ENCODE data around the gene RRN3.
"Not testable (repeated sequence)": the region's sequence is repeated elsewhere in the genome, so short reads cannot be mapped to it uniquely, and the experiment has no call there.

RRN3 gene

DNA sequence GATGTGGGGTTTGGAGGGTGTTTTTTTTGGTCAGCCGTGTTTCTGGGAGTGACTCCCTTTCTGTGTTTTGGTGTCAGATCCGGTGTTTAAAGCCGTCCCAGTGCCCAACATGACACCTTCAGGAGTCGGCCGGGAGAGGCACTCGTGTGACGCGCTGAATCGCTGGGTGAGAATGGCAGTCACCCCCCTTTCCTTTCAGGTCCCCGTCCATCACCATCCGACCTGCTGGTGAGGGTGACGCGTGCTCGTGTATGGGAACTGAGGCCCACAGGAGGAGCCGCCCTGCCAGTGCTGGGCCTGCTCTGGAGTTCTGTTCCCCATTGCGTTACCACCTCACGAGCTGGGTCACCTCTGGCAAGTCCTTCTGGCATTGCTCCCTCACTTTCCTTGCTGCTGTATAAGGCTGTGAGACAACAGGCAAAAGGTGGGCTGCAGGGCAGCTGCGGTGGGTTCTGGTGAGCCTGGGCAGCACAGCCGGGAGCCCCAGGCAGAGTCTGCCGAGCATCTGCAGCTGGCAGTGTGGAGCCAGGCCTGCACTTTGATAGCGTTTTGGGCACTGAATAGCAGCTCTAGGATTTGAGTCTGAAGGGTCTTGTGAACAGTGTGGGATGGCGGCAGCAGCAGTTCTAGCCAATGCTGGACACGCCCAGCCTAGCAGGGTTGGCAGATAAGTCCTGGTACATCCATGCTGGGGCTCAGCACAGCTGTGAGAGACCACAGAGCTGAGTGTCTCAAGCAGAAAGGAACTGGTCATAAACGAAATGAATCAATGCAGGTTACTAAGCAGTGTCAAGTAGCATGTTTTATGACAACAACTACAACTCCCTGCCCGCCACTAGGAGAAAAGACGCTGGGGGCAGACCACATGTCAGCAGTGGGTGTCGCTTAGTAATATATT is 65.0 kb downstream of the RRN3 start:
- not testable (repeated sequence) for DNase-seq (ENCODE audit: low spot score)

DNA sequence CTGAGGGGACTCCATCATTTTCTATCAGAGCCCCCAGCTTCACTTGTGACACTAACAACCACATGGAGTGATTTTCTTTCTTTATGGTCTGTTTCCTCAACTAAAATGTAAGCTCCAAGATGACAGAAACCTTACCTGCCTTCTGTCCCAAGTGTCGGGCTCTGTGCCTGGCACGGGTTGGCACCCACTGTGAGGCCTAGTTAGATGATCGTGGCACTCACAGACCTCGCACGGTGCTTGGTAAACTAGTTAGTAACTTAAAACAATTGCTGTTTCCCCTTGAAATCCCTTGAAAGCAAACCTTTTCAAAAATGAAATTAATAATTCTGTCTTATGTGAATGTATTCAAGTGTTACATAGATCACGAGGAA is 65.7 kb downstream of the RRN3 start:
- not testable (repeated sequence) for DNase-seq (ENCODE audit: low spot score)

DNA sequence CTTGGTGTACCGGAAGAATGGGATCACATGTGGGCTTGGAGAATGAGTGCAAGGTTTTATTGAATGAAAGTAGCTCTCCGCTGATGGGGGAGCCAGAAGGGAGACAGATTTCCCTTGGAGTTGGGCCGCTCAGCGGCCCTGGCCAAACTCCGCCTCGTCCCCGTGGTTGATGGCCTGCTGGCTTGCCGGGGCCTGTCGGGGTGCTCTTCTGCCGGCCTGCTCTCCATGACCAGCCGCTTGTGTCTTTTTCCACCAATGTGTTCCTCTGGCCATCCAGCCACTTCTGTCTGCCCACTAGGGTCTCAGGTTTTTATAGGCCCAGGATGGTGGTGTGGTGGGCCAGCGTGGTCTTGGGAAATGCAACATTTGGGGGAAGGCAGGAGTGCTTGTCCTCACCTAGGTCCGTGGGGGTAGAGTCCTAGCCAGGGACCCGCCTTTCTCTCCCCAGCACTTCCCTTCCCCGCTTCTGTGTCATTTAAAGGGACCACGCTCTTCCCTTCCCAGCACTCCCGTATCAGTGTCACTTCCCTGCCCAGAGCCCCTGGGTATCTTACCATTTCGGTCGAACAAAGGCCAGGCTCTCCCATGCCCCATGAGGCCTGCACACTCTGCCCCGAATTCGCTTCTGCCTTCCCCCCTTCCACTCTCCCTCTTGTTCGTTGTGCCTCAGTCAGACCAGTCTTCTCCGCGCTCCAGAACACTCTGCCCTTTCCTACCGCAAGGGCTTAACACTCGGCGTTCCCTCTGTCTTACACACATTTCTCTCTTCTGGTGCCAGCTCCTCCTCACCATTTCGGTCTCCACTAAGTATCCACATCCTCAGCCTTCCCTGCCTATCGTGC is 66.3 kb downstream of the RRN3 start:
- DNase-seq (ENCODE audit: low spot score): not testable (repeated sequence)

DNA sequence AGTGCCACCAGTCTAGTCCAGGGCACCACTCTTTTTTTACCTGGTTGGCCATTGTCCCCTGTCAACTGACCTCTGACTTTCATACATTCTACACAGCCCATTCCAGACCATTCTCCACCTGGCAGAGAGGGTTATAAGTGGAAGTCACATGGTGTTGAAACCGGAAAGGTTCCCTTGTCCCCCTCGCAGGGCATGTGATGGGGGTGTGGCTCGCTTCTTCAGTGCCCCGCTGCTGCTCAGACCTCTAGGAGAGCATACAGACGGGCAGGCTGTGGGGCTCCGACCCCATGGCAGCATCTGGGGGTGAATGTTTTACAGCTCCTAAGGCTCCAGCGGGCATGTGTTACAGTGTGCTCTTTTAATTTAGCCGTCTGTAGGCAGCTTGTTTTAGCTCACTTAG is 67.0 kb downstream of the RRN3 start:
- DNase-seq (ENCODE audit: low spot score): not testable (repeated sequence)

DNA sequence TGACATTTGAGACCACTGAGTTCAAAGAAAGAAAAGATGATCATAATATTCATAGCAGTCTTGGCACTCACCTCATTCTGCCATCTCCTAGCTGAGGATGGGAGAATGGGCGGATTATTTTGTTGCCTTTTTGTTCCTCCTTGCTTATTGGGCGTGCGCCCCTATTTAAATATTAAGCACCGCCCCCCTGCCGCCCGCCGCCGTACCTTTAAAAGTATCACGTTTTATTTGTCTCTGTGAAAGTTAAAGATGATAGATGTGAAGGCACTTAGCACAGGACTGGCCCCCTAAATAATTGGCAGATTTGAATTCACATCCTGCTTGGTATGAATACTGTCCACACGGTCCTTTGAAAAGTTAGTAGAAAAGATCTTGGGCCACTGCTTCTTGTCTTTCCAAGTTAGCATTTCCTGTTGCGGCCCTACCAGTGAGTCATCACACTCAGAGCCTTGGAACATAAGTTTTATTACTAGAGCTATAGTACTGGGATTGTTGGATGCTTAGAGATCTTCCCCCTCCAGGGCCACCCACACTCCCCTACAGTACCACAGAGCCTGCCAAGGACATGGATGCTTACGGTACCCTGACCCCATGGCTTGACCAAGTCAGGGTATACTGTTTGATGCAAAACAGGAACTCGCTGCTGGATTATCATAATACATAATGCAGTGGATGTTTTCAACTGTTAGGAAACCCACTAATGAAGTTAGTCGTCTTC is 68.7 kb downstream of the RRN3 start:
- DNase-seq (ENCODE audit: low spot score): not testable (repeated sequence)

DNA sequence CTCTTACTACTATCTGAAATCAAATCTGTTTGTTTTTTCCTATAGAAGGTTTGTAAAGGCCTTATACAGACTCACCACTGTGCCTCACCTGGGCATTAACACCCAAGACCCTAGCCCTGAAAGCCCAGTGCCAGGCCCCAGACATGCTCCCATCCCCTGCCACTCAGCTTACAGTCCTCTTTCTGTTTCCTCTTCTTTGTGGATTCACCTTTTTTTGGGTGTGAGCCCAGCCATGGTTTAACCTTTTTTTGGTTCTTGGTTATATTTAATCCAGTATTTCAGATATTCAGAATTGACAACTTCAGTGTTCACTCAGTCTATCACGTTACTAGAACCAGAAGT is 69.2 kb downstream of the RRN3 start:
- not testable (repeated sequence) for DNase-seq (ENCODE audit: low spot score)

DNA sequence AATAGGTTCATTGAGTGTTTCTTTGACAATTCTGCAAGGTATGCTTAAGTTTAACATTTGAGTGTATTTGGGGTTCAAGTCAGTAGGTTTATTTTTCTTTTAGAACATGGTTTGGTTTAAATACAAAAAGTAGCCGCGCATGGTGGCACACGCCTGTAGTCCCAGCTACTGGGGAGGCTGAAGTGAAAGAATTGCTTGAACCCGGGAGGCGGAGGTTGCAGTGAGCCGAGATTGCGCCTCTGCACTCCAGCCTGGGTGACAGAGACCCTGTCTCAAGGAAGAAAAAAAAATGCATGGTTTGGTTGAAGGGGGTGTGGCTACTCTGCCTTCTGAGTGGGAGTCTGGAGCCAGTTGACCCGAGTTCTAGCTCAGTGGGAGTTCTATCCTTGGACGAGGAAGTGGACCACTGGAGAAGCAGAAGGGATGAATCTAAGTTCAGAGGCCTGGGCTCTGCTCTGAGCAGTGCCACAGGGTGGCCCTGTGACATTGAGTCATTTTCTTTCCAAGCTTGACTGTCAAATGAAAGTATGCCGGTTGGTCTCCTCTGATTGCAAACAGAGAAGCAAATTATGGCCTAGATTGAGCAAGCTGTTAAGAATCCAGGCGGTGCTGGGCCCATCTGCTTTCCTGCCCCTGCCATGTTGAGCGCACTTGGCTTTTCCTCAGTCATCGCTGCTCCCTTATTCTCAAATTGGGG is 70.5 kb downstream of the RRN3 start:
- not testable (repeated sequence) for DNase-seq (ENCODE audit: low spot score)

DNA sequence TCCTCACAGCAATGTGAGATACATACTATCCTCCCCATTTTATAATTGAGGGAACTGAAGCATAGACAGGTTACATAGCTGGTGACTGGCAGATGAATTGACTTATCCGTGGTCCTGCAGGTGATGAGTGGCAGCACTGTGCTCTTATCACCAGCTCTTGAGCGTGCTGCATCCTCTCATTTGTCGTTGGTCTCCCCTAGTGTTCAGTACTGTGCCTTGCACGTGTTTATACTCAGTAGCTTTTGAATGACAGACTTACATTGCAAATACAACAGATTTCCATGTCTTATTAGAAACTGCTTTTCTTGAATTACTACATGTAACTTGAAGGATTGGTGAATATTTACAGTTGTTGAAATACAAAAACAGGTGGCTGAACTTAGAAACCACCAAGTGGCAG is 71.9 kb downstream of the RRN3 start:
- not testable (repeated sequence) for DNase-seq (ENCODE audit: low spot score)

DNA sequence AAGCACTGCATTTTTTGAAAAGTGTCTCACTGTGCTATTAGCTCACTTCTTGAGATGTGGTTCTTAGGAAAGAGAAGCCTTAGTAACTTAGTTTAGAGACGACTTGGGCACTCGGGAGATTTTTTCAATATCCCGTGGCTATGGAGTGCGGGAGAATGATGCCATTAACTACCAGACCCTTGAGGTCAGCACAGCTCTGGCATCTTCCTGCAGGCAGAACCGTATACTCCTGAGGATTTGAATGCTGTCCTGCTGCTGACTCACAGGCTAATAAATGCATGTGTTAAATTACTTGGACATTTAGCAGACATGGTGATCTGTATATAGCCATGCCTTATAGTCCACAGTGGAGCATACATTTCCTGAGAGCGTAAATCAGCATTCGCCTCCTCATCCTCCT is 72.6 kb downstream of the RRN3 start:
- not testable (repeated sequence) for DNase-seq (ENCODE audit: low spot score)

DNA sequence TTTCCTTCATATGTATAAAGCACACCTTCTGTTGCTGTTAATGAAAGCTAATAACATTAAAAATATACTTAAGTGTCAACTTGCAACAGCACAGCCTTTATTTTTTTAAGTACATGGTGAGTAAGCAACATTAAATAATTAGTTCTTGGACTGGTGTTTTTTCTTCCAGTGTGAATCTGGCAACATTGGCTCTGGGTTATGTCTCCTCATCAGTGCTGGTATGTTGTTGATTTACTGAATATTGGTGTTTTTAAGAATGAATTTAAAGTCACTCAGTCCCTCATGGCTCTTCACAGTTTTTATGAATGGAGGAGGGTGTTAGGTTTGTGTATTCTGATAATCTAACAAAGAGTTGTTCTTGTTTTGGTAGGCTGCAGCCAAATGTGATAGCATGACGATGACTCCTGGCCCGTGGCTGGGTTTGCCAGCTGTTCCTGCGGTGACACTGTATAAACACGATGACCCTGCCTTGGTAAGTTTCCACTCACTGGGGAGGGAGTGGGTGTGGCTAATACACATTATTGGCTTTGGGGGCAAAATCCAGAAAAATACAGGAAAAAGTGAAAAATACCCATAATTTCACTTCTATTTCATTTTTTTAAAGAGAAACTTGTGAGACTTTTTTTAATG is 77.0 kb downstream of the RRN3 start:
- DNase-seq (ENCODE audit: low spot score): not testable (repeated sequence)

DNA sequence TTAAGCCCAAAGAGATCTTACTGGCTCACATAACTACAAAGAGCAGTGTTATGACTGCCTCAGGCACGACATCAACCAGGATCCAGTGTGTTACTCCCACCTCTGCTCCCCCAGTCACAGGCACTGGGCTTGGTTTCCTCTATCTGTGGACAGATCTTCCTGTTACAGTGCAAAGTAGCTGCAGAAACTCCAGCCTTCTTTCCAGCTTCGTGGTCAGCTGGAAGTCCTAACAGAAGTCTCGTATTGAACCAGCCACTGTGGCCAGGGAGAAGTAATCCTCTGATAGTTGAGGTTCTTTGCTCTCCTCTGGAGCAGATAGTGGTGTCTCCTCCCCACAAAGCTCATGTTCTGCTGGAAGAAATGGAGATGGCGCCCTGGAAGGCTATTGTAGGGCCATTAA is 77.7 kb downstream of the RRN3 start:
- DNase-seq (ENCODE audit: low spot score): not testable (repeated sequence)

DNA sequence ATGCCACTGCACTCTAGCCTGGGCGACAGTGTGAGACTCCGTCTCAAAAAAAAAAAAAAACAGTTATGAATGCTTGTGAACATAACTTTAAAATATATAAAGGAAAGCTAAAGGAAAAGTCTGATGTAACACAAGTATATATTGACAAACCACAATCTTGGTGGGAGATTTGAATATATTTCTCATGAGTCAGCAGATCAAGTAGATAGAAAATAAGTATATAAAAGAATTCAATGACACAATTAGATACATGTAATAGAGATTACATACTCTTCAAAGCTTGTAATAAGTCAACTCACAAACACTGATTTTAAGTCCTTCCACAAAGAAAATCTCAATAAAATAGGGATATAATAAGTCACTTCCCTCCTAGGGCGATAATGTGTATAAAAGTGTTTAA is 78.4 kb downstream of the RRN3 start:
- not testable (repeated sequence) for DNase-seq (ENCODE audit: low spot score)

DNA sequence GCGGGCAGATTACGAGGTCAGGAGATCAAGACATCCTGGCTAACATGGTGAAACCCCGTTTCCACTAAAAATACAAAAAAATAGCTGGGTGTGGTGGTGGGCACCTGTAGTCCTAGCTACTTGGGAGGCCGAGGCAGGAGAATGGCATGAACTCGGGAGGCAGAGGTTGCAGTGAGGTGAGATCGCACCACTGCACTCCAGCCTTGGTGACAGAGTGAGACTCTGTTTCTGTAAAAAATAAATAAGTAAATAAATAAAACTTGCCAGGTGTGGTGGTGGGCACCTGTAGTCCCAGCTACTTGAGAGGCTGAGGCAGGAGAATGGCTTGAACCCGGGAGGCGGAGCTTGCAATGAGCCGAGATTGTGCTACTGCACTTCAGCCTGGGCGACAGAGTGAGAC is 81.1 kb downstream of the RRN3 start:
- DNase-seq (ENCODE audit: low spot score): not testable (repeated sequence)

Measured in left forelimb (tissue), 1 donor.